ENCODE measurements around the gene GALNT18.

Gene GALNT18

DNA sequence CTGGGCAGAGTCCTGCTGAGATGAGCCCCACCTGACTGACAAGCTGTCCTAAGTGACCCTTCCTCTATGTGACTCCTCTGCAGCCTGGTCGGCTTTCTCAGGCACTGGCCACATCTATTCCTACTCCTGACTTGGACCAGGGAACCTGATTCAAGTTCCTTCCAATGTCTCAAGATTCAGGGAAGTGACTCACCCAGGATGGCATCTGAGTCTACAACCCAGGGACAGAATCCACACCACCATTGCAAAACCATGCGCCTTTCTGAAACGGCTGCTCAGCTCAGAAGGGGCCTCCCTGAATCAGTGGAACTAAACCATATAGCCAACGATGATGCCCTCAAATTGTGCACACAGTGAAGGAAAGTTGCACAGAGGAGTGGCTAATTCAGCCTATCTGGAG, 204.9 kb downstream of the GALNT18 start:
- Histone ChIP-seq H3K27me3 (ENCODE audit: control insufficient read depth, insufficient read depth, low read length) (no peaks in the 10 kb centered on the region), H3K9me3 (ENCODE audit: control insufficient read depth, insufficient read depth, low read length) (no peaks in the 10 kb centered on the region), H3K27ac (ENCODE audit: low read depth, low read length) (no peak overlapping the region), H3K4me1 (ENCODE audit: control insufficient read depth, insufficient read depth, low read length) (no peaks in the 10 kb centered on the region; the same call in 1 of the 2 replicates), H3K4me3 (ENCODE audit: low read depth, low read length) (no peak overlapping the region), H3K9ac (ENCODE audit: low read depth, low read length) (no peak overlapping the region), H3K36me3 (ENCODE audit: control insufficient read depth, insufficient read depth, low read length) (no peaks in the 10 kb centered on the region)

DNA sequence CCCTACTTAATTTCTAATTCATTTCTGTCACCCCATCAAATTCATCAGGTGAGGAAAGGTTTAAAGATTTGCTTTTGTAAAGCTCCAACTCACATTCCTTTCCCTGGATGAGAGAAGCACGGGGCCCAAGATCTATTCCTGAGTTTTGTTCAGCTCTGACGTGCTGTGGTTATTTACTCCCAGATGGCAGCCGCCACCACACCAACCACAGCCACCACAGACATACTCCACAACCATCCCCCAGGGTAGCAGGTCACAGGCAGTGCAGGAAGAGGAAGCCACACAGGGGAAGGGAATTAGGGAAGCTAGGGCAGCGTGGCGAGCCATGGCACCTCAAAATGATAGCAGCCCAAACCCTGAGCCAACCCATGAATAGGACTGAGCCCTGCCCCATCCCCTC, 205.3 kb downstream of the GALNT18 start:
- no peaks in the 10 kb centered on the region for H3K36me3 ChIP-seq (ENCODE audit: control insufficient read depth, insufficient read depth, low read length)
- H3K27ac ChIP-seq (ENCODE audit: low read depth, low read length): no peak overlapping the region
- H3K4me1 ChIP-seq (ENCODE audit: control insufficient read depth, insufficient read depth, low read length): no peaks in the 10 kb centered on the region; the same call in 1 of the 2 replicates
- H3K9me3 ChIP-seq (ENCODE audit: control insufficient read depth, insufficient read depth, low read length): no peaks in the 10 kb centered on the region
- H3K27me3 ChIP-seq (ENCODE audit: control insufficient read depth, insufficient read depth, low read length): no peaks in the 10 kb centered on the region
- no peak overlapping the region for H3K9ac ChIP-seq (ENCODE audit: low read depth, low read length)
- H3K4me3 ChIP-seq (ENCODE audit: low read depth, low read length): no peak overlapping the region

DNA sequence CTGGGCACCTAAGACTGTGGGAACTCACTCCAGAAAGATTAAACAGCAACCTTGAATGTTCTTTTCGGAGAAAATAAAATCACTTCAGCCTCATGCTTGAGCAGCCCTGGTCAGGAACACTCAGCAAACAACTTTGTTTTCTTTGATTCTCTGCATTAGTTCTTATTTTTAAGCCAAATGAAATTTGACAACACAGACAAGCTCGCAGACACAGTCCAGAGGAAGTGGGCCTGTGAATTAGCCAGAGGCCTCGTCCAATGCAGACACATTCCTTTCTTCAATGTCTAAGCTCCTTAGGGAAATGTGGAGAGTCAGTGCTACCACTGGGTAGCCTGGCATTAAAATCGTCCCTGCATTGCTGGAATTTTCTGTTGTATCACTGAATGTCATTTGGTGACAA, 205.9 kb downstream of the GALNT18 start:
- Histone ChIP-seq H3K4me1 (ENCODE audit: control insufficient read depth, insufficient read depth, low read length) (no peaks in the 10 kb centered on the region; the same call in 1 of the 2 replicates), H3K9me3 (ENCODE audit: control insufficient read depth, insufficient read depth, low read length) (no peaks in the 10 kb centered on the region), H3K27ac (ENCODE audit: low read depth, low read length) (no peak overlapping the region), H3K4me3 (ENCODE audit: low read depth, low read length) (no peak overlapping the region), H3K27me3 (ENCODE audit: control insufficient read depth, insufficient read depth, low read length) (no peaks in the 10 kb centered on the region), H3K36me3 (ENCODE audit: control insufficient read depth, insufficient read depth, low read length) (no peaks in the 10 kb centered on the region), H3K9ac (ENCODE audit: low read depth, low read length) (no peak overlapping the region)

DNA sequence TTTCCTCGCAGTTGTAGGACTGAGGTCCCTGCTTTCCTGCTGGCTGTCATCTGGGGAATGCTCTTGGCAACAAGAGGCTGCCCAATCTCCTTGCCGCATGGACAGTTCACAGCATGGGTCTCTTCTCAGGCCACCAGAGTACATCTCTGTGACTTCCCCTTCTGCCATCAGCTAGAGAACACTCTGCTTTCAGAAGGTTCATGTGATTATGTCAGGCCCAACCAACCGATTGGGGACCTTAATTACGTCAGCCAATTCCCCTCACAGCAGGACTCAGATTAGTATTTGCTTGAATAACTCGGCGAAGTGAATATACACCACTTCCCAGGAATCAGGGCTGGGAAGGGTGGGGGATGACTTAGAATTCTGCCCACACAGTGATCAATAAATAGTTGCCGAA, 206.8 kb downstream of the GALNT18 start:
- no peak overlapping the region for H3K9ac ChIP-seq (ENCODE audit: low read depth, low read length)
- H3K4me3 ChIP-seq (ENCODE audit: low read depth, low read length): no peak overlapping the region
- no peak overlapping the region for H3K27ac ChIP-seq (ENCODE audit: low read depth, low read length)
- H3K27me3 ChIP-seq (ENCODE audit: control insufficient read depth, insufficient read depth, low read length): no peaks in the 10 kb centered on the region
- H3K4me1 ChIP-seq (ENCODE audit: control insufficient read depth, insufficient read depth, low read length): no peaks in the 10 kb centered on the region; the same call in 1 of the 2 replicates
- H3K9me3 ChIP-seq (ENCODE audit: control insufficient read depth, insufficient read depth, low read length): no peaks in the 10 kb centered on the region
- H3K36me3 ChIP-seq (ENCODE audit: control insufficient read depth, insufficient read depth, low read length): no peaks in the 10 kb centered on the region

DNA sequence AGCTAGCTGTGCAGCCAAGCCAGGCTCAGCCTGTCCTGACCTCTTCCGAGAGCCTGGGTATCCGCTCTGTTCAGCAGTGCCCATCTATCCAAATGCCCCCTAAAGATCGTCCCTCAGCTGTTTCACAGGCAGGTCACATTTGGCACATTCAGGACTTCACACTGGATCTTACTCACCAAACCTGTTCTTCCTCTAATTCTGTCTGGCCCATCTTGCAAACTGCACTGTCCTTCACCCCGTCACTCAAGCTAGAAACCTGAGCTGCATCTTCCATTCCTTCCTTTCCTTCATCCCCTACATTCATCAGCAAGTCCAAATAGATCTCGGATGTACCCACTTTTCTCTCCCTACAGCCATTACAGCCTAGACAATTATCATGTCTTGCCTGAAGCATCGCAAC, 208.0 kb downstream of the GALNT18 start:
- Histone ChIP-seq H3K4me1 (ENCODE audit: control insufficient read depth, insufficient read depth, low read length) (peaks cover 4% of the 10 kb centered on the region), H3K9me3 (ENCODE audit: control insufficient read depth, insufficient read depth, low read length) (no peaks in the 10 kb centered on the region), H3K4me3 (ENCODE audit: low read depth, low read length) (no peak overlapping the region), H3K27ac (ENCODE audit: low read depth, low read length) (no peak overlapping the region), H3K9ac (ENCODE audit: low read depth, low read length) (no peak overlapping the region), H3K36me3 (ENCODE audit: control insufficient read depth, insufficient read depth, low read length) (no peaks in the 10 kb centered on the region), H3K27me3 (ENCODE audit: control insufficient read depth, insufficient read depth, low read length) (no peaks in the 10 kb centered on the region)

DNA sequence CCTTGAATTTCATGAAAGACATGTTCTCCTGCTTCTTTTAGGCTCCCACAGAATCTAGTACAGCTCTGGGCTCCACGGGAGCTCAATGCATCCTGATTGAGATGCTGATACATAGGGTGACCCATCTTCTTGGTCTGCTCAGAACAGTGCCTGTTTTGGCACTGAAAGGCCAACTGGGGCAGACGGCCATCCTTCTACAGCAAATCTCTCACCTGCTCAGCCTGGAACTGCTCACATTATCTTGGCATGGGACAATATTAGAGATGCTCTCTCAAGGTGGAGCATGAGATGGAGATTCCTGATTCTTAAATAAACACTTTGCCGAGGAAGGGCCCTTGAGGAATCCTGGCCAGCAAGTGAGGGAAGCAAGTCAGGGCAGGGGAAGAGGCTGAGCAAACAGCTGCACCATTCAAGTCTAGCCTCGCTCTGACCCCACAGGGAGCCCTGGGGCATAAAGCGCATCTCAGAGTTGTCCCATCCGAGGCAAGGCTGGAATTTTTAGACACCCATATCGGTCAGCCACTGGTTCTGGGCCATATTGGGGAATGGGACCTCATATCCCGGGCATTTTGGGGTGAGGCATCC, 210.3 kb downstream of the GALNT18 start:
- Histone ChIP-seq H3K36me3 (ENCODE audit: control insufficient read depth, insufficient read depth, low read length) (no peaks in the 10 kb centered on the region), H3K9ac (ENCODE audit: low read depth, low read length) (no peak overlapping the region), H3K27me3 (ENCODE audit: control insufficient read depth, insufficient read depth, low read length) (no peaks in the 10 kb centered on the region), H3K4me3 (ENCODE audit: low read depth, low read length) (no peak overlapping the region), H3K27ac (ENCODE audit: low read depth, low read length) (no peak overlapping the region), H3K4me1 (ENCODE audit: control insufficient read depth, insufficient read depth, low read length) (peaks cover 4% of the 10 kb centered on the region), H3K9me3 (ENCODE audit: control insufficient read depth, insufficient read depth, low read length) (no peaks in the 10 kb centered on the region)

DNA sequence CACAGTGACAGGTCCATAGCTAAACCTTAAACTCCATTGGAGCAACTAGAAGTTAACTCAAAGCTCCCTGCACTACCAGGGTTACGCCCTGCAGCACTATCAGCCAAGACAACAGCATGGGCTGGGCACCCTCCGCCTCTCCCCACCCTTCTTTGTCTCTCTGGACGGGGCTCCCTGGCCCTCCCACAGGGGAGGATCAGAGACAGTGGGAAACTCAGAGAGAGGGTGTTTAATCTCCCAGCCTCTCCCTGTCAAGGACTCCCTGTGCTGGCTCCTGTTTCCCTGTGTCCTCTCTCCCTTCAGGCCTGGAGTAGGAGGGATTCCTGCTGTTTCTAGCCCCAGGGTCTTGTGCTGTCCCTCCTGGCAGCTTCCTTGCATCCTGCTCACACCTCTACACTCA, 211.9 kb downstream of the GALNT18 start:
- Histone ChIP-seq H3K4me3 (ENCODE audit: low read depth, low read length) (no peak overlapping the region), H3K9me3 (ENCODE audit: control insufficient read depth, insufficient read depth, low read length) (no peaks in the 10 kb centered on the region), H3K27me3 (ENCODE audit: control insufficient read depth, insufficient read depth, low read length) (no peaks in the 10 kb centered on the region), H3K4me1 (ENCODE audit: control insufficient read depth, insufficient read depth, low read length) (peaks cover 4% of the 10 kb centered on the region; the same call in 1 of the 2 replicates), H3K36me3 (ENCODE audit: control insufficient read depth, insufficient read depth, low read length) (no peaks in the 10 kb centered on the region), H3K27ac (ENCODE audit: low read depth, low read length) (no peak overlapping the region), H3K9ac (ENCODE audit: low read depth, low read length) (no peak overlapping the region)

DNA sequence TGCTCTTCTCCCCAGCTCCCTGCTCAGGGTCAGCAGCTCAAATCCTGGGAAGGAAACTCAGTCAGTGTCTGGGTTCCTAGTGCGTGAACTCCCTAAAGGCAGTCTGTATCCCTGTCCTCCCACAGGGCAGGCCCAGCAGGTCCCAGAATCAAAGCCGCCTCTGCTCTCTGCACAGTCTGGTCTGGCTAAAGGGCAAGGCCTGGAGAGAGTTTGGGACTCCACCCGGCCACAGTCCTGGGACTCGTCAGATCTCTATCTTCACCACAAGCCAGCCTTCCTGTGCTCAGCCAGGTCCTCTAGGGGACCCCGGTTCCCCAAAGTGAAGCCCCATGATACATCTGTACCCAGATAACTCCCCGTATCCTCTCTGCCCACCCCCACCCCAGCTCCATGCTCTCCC, 212.6 kb downstream of the GALNT18 start:
- H3K9me3 ChIP-seq (ENCODE audit: control insufficient read depth, insufficient read depth, low read length): no peaks in the 10 kb centered on the region
- no peaks in the 10 kb centered on the region for H3K36me3 ChIP-seq (ENCODE audit: control insufficient read depth, insufficient read depth, low read length)
- peaks cover 10% of the 10 kb centered on the region; the same call in 1 of the 2 replicates for H3K4me1 ChIP-seq (ENCODE audit: control insufficient read depth, insufficient read depth, low read length)
- no peak overlapping the region for H3K9ac ChIP-seq (ENCODE audit: low read depth, low read length)
- H3K27me3 ChIP-seq (ENCODE audit: control insufficient read depth, insufficient read depth, low read length): no peaks in the 10 kb centered on the region
- no peak overlapping the region for H3K4me3 ChIP-seq (ENCODE audit: low read depth, low read length)
- no peak overlapping the region for H3K27ac ChIP-seq (ENCODE audit: low read depth, low read length)

DNA sequence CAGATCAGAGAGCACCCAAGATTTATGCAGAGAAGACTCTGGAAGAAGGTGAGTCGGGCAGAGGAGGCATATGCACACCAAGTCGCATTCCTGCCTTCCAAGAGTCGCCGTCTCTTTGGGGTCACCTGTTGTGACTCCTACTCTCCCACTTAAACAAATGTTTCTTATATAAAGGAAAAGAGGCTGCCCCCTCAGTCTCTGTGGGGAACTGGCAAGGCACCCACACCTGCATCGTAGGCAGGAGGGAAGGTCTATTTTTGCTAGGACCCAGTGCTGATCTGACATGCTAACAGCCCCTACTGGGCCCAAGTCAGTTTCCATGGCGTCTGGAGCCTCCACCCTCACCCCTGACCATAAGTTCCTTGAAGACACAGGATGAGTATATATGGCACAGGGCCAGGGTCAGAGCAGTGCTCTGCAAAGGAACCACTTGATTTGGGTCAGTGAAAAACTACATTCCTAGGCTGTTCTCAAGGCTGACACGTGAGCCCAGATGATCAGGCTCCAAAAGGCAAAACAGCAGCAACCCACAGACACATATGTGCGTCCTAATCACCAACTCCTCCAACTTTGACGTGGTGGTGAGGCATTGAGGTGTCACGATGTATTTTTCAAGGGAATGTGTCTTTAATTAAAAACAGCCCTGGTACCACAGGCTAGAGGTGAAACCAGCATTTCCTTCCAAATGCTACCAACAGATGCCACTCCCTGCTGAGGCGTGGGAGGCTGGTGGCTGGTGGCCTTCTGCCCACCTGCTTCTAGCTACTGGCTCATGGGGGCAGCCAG, 213.2 kb downstream of the GALNT18 start:
- Histone ChIP-seq H3K9ac (ENCODE audit: low read depth, low read length) (no peak overlapping the region), H3K4me1 (ENCODE audit: control insufficient read depth, insufficient read depth, low read length) (peaks cover 15% of the 10 kb centered on the region), H3K36me3 (ENCODE audit: control insufficient read depth, insufficient read depth, low read length) (no peaks in the 10 kb centered on the region), H3K4me3 (ENCODE audit: low read depth, low read length) (no peak overlapping the region), H3K27me3 (ENCODE audit: control insufficient read depth, insufficient read depth, low read length) (no peaks in the 10 kb centered on the region), H3K9me3 (ENCODE audit: control insufficient read depth, insufficient read depth, low read length) (no peaks in the 10 kb centered on the region), H3K27ac (ENCODE audit: low read depth, low read length) (no peak overlapping the region)

DNA sequence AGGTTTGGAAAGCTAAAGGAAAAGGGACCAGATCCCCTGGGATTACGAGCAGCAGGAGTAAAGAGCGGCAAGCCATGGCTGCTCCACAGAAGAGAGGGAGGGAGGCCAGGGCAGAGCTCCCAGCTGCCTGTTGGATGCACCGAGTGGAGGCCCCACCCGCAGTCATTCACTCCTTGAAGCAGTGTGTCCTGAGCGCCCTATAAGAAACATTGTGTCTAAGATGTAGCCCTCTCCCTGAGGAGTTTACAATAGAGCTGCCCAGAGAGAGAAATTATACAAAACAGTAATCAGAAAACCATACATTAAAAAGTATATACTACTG, 214.1 kb downstream of the GALNT18 start:
- Histone ChIP-seq H3K4me1 (ENCODE audit: control insufficient read depth, insufficient read depth, low read length) (peaks cover 16% of the 10 kb centered on the region), H3K4me3 (ENCODE audit: low read depth, low read length) (no peak overlapping the region), H3K36me3 (ENCODE audit: control insufficient read depth, insufficient read depth, low read length) (no peaks in the 10 kb centered on the region), H3K9ac (ENCODE audit: low read depth, low read length) (no peak overlapping the region), H3K27ac (ENCODE audit: low read depth, low read length) (no peak overlapping the region), H3K9me3 (ENCODE audit: control insufficient read depth, insufficient read depth, low read length) (no peaks in the 10 kb centered on the region), H3K27me3 (ENCODE audit: control insufficient read depth, insufficient read depth, low read length) (no peaks in the 10 kb centered on the region)

DNA sequence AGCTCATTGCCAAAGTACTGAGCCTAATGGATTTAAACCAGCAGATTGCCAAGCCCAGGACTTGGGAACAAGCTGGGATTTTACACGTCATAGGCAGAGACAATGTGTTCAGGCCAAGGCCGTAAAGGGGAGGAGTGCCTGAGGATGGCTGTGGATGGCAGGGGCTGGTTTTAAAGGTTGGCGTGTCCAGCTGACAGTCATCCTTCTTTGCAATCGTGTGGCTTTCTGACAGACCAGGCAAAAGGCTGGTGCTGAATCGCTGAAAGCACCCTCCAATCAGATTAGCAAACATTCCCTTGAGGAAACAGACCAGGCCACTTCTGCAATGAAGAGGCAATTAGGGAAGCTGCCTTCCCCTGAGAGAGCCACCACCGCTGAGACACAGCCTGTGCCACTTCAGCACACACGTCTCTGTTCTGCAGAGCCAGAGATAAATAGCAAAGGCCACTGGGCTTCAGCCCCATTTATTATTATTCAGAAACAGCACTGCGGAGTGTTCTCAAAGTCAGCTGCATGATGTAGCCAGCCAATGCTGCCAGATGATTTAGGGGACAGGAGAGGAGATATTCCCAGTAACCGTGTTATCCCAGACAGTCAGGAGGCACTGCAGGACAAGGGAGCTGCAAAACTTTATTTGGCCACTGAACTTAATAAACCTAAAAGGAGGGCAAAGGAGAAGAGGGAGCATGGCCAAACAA, 214.6 kb downstream of the GALNT18 start:
- Histone ChIP-seq H3K27me3 (ENCODE audit: control insufficient read depth, insufficient read depth, low read length) (no peaks in the 10 kb centered on the region), H3K36me3 (ENCODE audit: control insufficient read depth, insufficient read depth, low read length) (no peaks in the 10 kb centered on the region), H3K4me3 (ENCODE audit: low read depth, low read length) (no peak overlapping the region), H3K27ac (ENCODE audit: low read depth, low read length) (no peak overlapping the region), H3K4me1 (ENCODE audit: control insufficient read depth, insufficient read depth, low read length) (peaks cover 16% of the 10 kb centered on the region), H3K9ac (ENCODE audit: low read depth, low read length) (no peak overlapping the region), H3K9me3 (ENCODE audit: control insufficient read depth, insufficient read depth, low read length) (no peaks in the 10 kb centered on the region)
